Thyroid gland (tissue), 4 donors: ENCODE results near the gene MAPK8IP3.

ENCODE experiments used
- POLR2A ChIP-seq, 2 donors: fragments of 450-650 bp; IDR thresholded peaks; one replicate each; pipeline ENCODE4 v1.6.1; 2017; ENCODE audit warnings: antibody characterized with exemption in 2 of 2, mild to moderate bottlenecking in 2 of 2, moderate library complexity in 1 of 2
- TF ChIP-seq, protein P1 (sequence below), 6 experiments: fragments of 200-600 bp in 3 of 6; fragments of 450-650 bp in 3 of 6; sonication (generic) in 3 of 6; IDR thresholded peaks; one replicate each; pipeline ENCODE4 v1.5.1; 2016 to 2019; ENCODE audit warnings: antibody characterized with exemption in 6 of 6, mild to moderate bottlenecking in 2 of 6, inconsistent platforms in 1 of 6, moderate library complexity in 1 of 6

DNA sequence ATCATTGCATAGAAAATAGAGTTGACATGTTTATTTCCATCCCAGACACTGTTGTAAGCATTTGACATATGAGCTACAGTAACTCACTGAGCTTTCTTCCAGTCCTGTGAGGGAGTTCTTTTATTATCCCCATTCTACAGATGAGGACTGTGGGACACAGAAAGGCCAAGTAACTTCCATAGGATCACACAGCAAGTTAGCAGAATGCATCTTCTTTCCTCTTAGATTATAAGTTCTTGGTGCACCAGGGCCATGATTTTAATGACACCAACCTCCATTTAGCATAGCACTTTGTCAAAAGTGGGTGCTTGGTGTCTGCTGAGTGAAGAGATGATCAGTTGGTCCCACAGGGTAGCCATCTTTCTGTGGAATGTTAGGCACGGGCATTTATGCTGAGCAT is 15.2 kb upstream of the MAPK8IP3 start:
- TF ChIP-seq POLR2A (IDR thresholded peaks at IDR 0.05), result no peak
- TF ChIP-seq, protein P1, sequence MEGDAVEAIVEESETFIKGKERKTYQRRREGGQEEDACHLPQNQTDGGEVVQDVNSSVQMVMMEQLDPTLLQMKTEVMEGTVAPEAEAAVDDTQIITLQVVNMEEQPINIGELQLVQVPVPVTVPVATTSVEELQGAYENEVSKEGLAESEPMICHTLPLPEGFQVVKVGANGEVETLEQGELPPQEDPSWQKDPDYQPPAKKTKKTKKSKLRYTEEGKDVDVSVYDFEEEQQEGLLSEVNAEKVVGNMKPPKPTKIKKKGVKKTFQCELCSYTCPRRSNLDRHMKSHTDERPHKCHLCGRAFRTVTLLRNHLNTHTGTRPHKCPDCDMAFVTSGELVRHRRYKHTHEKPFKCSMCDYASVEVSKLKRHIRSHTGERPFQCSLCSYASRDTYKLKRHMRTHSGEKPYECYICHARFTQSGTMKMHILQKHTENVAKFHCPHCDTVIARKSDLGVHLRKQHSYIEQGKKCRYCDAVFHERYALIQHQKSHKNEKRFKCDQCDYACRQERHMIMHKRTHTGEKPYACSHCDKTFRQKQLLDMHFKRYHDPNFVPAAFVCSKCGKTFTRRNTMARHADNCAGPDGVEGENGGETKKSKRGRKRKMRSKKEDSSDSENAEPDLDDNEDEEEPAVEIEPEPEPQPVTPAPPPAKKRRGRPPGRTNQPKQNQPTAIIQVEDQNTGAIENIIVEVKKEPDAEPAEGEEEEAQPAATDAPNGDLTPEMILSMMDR (IDR thresholded peaks at IDR 0.05), result no peak
